ENCODE data around the gene SFT2D1.

- TF ChIP-seq EZH2 (IDR thresholded peaks at IDR 0.05; ENCODE audit: insufficient read depth, poor library complexity, severe bottlenecking): no peak
- no peak for TF ChIP-seq EZH2phosphoT487 (IDR thresholded peaks at IDR 0.05; ENCODE audit: insufficient read depth, low read depth)
Measured at GRCh38 chr6:166274739-166275370, 67.5 kb downstream of the SFT2D1 start.
